Retina (tissue), 1 donor: ENCODE data around the gene CHRNB1.

ENCODE experiments used
- DNase-seq: peaks from one replicate; pipeline ENCODE4 v3.0.0-alpha.2; 2016

Gene CHRNB1

DNA sequence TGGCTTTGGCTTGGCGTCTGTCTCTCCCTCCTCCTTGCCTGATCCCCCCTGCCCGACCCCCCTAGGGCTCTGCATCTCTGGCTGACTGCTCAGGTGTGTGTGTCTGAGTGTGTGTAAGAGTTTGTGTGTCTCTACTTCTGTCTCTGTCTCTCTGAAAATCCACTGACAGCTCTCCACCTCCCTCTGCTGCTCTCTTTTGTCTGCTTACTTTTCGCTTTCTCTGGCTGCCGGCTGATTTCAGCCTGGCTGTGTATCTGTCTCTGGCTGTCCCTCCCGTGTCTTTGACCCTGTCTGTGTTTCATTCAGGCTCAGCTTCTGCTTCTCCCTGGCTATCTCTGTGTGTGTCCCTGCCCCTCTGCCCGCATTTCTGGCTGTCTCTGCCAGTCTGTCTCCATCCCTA, 28.5 kb upstream of the CHRNB1 start:
- DNase-seq = no peak

GRCh38 chr17:7417056-7417655, 27.7 kb upstream of the CHRNB1 start:
- no peak for DNase-seq

DNA sequence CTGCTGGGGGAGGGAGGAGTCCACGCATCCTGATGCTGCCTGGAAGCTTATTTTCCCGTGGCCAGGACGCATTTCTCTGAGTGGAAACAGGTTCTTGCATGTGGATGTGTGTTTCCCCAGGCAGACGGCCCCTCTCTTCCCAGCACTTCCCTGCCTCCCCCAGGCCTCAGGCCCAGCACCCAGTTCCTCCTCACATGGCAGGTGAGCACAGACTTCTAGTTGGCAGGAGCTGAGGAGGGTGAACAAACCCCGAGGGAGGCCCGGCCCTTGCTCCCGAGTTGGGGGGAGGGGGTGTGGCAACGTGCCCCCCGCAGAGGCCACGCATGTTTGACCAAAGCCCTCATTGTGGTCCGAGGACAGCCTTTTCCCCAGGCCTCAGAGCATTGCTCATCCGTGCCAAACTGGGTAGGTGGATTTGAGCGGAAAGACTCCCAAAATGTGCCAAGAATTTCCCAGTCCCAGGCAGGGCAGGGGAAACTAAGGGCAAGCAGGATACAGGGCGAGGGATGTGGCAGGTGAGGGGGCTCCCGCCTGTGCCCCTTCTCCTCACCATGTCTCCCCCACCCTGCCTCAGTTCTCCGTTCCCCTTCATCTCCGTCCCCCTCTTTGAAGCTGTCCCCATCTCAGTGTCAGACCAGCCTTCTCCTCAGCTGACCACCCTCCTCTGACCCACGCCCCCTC, 26.2 kb upstream of the CHRNB1 start:
- DNase-seq = no peak

DNA sequence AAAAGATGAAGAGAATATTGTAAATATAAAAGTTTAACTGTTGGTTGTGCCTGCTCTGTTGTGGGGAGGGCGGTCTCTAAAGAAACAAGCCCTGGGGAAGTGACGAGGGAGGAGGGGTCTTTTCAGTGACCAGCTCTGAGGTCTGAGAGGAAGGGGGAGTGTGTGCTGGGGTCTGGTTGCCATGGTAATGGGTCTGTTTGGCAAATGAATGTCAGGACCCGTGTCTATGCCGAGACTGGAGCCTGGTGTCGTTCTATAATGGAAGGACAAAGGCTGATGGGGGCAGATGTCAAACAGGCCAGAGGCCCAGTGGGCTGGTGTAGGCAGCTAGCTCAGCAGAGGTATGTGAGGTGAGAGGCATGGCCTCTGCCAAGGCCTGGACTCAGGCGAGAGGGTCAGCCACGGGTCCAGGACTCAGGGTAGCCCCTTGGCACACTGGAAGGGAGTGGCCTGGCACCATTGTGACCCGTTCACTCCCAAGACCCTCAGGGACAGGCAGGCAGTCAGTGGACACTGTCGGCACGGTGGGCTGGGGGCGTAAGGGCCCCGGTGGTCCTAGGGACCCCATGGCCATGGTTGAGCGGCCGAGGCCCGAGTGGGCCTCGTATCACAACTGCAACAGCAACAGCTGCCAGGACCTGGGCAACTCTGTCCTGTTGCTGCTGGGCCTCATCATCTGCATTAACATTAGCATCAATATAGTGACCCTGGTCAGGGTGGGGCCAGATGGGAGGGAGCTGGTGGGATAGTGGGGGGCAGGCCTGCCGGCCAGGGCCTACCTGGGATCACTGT, 24.8 kb upstream of the CHRNB1 start, which contains the start of gene SPEM1:
Gene SPEM1, plus strand, starts transcription at position 506 of the 792 bp plus-strand sequence. Its CDS starts 61 bp downstream, at position 567.
- DNase-seq = peak; percentile 53

DNA sequence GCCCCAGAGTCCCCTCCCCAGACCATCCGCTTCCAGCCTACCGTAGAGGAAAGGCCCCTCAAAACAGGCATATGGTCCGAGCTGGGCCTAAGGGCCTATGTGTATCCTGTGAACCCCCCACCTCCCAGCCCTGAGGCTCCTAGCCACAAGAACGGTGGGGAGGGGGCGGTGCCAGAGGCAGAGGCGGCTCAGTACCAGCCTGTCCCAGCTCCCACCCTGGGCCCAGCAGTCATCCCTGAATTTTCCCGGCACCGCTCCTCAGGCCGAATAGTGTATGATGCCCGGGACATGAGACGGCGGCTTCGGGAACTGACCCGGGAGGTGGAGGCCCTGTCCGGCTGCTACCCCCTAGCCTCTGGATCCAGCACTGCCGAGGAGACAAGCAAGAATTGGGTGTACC, 23.7 kb upstream of the CHRNB1 start:
- no peak for DNase-seq

- no peak for DNase-seq
These were observed 21.2 kb upstream of the CHRNB1 start for GRCh38 chr17:7423679-7424078.

- no peak for DNase-seq
These were observed 19.5 kb upstream of the CHRNB1 start, which contains the start of gene SPEM2 for GRCh38 chr17:7425316-7425715. Gene SPEM2 (plus strand): TSS chr17:7425616. CDS start chr17:7425689, 73 bp downstream.

DNA sequence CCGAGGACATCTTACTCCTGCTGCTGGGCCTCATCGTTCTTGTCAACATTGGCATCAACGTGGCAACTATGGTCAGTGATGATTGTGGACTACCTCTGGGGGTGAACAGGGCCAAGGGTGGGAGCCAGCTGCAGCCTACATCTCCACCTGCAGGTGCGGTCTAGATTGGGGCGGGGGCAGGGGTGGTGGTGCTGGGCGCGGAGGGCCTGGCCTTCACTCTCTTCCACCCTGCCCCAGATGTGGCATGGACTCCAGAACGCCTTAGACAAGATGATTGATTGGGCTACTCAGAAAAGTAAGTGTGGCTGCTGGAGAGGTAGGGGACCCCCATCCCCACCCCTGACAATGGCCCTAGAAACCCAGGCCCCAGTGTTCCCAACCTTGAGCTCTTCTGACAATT, 19.1 kb upstream of the CHRNB1 start:
- DNase-seq = no peak

- DNase-seq = no peak
These were observed 18.5 kb upstream of the CHRNB1 start for GRCh38 chr17:7426203-7426863.

- DNase-seq = no peak
These were observed 17.9 kb upstream of the CHRNB1 start for GRCh38 chr17:7426896-7427489.

DNA sequence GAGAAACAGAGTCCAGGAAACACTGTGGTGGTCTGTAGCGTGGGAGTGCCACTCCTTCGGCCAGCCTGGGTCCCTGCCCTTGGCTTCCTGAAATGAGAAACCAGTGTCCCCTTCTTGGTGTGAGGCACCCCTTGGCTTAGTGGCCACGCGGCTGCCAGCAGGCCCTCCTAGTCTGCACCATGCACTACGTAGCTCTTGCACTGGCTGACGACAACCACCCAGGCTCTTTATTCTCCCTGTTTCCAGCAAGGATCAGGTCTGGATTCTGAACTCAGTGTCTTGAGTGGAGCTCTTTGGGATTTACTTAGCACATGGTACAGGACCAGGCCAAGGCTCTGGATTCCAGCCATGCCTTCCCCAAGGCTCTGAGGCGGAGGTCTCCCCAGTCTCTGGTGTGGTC, 17.3 kb upstream of the CHRNB1 start:
- no peak for DNase-seq

- no peak for DNase-seq
These were observed 16.3 kb upstream of the CHRNB1 start, which contains the start of gene SPEM3 for GRCh38 chr17:7428557-7428956. Gene SPEM3 (plus strand): TSS chr17:7428857. CDS start chr17:7428903, 46 bp downstream.

DNA sequence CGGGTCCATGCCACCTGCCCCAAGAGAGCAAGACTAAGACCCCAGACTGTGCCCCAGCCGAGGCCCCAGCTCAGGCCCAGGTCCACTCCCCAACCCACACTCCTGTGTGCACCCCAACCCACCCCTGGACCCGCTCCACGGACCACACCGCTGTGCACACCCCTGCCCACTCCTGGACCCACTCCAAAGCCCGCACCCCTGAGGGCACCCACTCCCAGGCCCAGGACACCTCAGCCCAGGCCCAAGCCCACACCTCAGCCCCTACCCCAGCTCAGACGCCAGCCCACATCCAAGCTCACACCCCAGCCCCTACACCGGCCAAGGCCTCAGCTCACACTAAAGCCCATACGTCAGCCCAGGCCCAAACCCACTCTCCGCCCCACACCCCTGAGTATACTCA, 15.1 kb upstream of the CHRNB1 start:
- DNase-seq = no peak

GRCh38 chr17:7431231-7431630, 13.6 kb upstream of the CHRNB1 start:
- DNase-seq = no peak

- DNase-seq = no peak
These were observed 12.6 kb upstream of the CHRNB1 start for GRCh38 chr17:7432296-7432695.

- DNase-seq = peak; percentile 62
These were observed 8.9 kb upstream of the CHRNB1 start for GRCh38 chr17:7435676-7436555.

DNA sequence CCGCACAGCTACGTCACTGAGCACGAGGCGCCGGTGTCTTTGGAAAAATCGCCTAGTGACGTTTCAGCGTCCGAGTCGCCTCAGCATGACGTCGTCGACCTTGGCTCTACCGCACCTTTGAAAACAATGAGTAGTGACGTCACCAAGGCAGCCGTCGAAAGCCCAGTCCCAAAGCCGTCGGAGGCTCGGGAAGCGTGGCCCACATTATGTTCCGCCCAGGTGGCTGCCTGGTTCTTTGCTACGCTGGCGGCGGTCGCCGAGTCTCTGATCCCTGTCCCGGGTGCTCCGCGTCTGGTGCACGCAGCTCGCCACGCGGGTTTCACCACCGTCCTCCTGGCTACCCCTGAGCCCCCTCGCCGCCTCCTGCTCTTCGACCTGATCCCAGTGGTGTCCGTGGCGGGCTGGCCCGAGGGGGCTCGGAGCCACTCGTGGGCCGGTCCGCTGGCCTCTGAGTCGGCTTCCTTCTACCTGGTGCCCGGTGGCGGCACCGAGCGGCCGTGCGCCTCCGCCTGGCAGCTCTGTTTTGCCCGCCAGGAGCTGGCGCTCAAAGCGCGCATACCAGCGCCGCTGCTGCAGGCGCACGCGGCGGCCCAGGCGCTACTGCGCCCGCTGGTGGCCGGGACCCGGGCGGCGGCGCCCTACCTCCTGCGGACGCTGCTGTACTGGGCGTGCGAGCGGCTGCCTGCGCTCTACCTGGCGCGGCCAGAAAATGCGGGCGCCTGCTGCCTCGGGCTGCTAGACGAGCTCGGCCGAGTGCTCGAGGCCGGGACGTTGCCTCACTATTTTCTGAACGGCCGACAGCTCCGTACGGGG, 8.1 kb upstream of the CHRNB1 start:
- peak; percentile 91 for DNase-seq

GRCh38 chr17:7437369-7437863, 7.4 kb upstream of the CHRNB1 start:
- peak; percentile 32 for DNase-seq

- peak; percentile 78 for DNase-seq
These were observed 6.8 kb upstream of the CHRNB1 start for GRCh38 chr17:7437950-7438614.
